ENCODE data around the gene PRKN.

The PRKN gene

DNA sequence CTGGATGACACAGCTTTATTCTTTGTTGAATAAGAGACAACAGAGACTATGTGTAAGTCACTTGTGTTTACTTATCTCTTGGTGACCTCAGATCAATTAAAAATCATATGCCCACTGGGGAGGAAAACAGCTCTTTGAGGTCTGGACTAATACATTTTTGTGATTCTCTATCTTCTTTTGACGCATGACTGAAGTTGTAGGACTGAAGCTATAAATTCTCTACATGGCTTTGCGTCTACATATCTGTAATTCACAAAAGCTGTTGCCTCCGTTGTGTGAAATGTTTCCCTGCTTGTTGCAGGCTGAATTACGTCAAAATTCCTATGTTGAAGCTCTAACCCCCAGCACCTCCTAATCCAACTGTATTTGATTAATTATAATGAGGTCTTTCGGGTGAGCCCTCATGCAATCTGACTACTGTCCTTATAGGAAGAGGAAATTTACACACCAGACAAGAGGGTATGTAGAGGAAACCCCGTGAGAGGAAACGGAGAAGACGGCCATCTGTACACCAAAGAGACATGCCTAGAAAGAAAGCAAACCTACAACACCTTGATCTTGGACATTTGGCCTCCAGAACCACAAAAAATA is 481.6 kb downstream of the PRKN start:
- H3K9me3 ChIP-seq (ENCODE audit: control insufficient read depth, insufficient read depth, low read depth, low read length), result no peaks in the 10 kb centered on the region
- H3K4me1 ChIP-seq (ENCODE audit: control insufficient read depth, insufficient read depth, low read length), result no peaks in the 10 kb centered on the region
- no peaks in the 10 kb centered on the region for H3K36me3 ChIP-seq (ENCODE audit: control insufficient read depth in 2 of 2, insufficient read depth in 1 of 2, low read length in 2 of 2)
- no peak overlapping the region for H3K27ac ChIP-seq (ENCODE audit: extremely low read depth, low read depth, low read length)
- ChIA-PET CTCF (interaction anchor here (1.1 kb wide), 1 partner anchor 12 kb away, joined by 4 read pairs; no protein-coding TSS in a partner anchor), POLR2A (no interaction called here)
- no peak overlapping the region for H3K4me3 ChIP-seq (ENCODE audit: low read depth, low read length)
- TF ChIP-seq ZNF132 (tag by site-specific recombination; IDR thresholded peaks at IDR 0.05; ENCODE audit: borderline replicate concordance), result no peak
- TF ChIP-seq, protein P1, sequence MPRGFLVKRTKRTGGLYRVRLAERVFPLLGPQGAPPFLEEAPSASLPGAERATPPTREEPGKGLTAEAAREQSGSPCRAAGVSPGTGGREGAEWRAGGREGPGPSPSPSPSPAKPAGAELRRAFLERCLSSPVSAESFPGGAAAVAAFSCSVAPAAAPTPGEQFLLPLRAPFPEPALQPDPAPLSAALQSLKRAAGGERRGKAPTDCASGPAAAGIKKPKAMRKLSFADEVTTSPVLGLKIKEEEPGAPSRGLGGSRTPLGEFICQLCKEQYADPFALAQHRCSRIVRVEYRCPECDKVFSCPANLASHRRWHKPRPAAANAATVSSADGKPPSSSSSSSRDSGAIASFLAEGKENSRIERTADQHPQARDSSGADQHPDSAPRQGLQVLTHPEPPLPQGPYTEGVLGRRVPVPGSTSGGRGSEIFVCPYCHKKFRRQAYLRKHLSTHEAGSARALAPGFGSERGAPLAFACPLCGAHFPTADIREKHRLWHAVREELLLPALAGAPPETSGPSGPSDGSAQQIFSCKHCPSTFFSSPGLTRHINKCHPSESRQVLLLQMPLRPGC (tag by site-specific recombination; IDR thresholded peaks at IDR 0.05), result no peak
- TF ChIP-seq TCF7L2 (IDR thresholded peaks at IDR 0.05; ENCODE audit: borderline replicate concordance, low read depth, low read length), result no peak
- no peak for TF ChIP-seq ZNF704 (tag by site-specific recombination; IDR thresholded peaks at IDR 0.05)
- no peak for TF ChIP-seq ZNF239 (tag by site-specific recombination; IDR thresholded peaks at IDR 0.05)
- no peak for TF ChIP-seq ZNF658 (tag by site-specific recombination; IDR thresholded peaks at IDR 0.05)
- TF ChIP-seq ZNF549 (tag by site-specific recombination; IDR thresholded peaks at IDR 0.05), result no peak
- no peak for TF ChIP-seq GLI2 (tag by site-specific recombination; IDR thresholded peaks at IDR 0.05; ENCODE audit: borderline replicate concordance, low read depth)
- no peak for TF ChIP-seq ZNF292 (tag by site-specific recombination; IDR thresholded peaks at IDR 0.05; ENCODE audit: borderline replicate concordance, low read depth)
- TF ChIP-seq ZNF223 (tag by site-specific recombination; IDR thresholded peaks at IDR 0.05), result no peak
- no peak for TF ChIP-seq ZNF169 (tag by site-specific recombination; IDR thresholded peaks at IDR 0.05)
- TF ChIP-seq ZNF791 (tag by site-specific recombination; IDR thresholded peaks at IDR 0.05), result no peak
- TF ChIP-seq GFI1B (tag by site-specific recombination; IDR thresholded peaks at IDR 0.05), result no peak
- TF ChIP-seq GLI4 (tag by site-specific recombination; IDR thresholded peaks at IDR 0.05), result no peak

DNA sequence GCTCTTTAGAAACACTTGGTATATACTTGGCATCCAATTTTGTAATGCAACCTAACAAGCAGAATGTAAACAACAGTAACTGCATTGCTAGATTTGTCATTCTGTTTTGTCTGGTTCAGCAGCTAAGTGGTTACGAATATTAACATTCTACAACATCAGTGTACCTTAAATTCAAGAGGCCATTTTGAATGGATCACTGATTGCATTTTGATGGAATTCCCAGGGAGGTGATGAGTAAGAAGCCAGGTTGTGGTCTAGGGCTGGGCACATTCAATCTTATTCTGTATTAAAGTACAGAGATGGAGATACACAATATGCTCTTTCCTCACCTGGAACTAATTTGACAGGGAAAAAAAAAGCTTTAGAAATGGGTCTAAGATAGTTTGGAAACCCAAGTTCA is 483.5 kb downstream of the PRKN start:
- TF ChIP-seq ZNF549 (tag by site-specific recombination; IDR thresholded peaks at IDR 0.05), result no peak
- TF ChIP-seq ZNF223 (tag by site-specific recombination; IDR thresholded peaks at IDR 0.05), result no peak
- TF ChIP-seq ZNF133 (tag by site-specific recombination; IDR thresholded peaks at IDR 0.05), result no peak
- Histone ChIP-seq H3K27ac (ENCODE audit: extremely low read depth, low read depth, low read length) (no peak overlapping the region), H3K9me3 (ENCODE audit: control insufficient read depth, insufficient read depth, low read depth, low read length) (no peaks in the 10 kb centered on the region), H3K4me1 (ENCODE audit: control insufficient read depth, insufficient read depth, low read length) (no peaks in the 10 kb centered on the region), H3K36me3 (ENCODE audit: control insufficient read depth in 2 of 2, insufficient read depth in 1 of 2, low read length in 2 of 2) (no peaks in the 10 kb centered on the region), H3K4me3 (ENCODE audit: low read depth, low read length) (no peak overlapping the region)
- CTCF ChIA-PET, result interaction anchor here (0.6 kb wide), 1 partner anchor 29 kb away, joined by 3 read pairs; no protein-coding TSS in a partner anchor
- POLR2A ChIA-PET, result interaction anchor here (0.6 kb wide), 1 partner anchor 31 kb away, joined by 4 read pairs; no protein-coding TSS in a partner anchor

- POLR2A ChIA-PET, result no interaction called here
- Histone ChIP-seq H3K36me3 (ENCODE audit: control insufficient read depth in 2 of 2, insufficient read depth in 1 of 2, low read length in 2 of 2) (no peaks in the 10 kb centered on the region), H3K4me1 (ENCODE audit: control insufficient read depth, insufficient read depth, low read length) (no peaks in the 10 kb centered on the region), H3K27ac (ENCODE audit: extremely low read depth, low read depth, low read length) (no peak overlapping the region), H3K4me3 (ENCODE audit: low read depth, low read length) (no peak overlapping the region), H3K9me3 (ENCODE audit: control insufficient read depth, insufficient read depth, low read depth, low read length) (no peaks in the 10 kb centered on the region)
- CTCF ChIA-PET, result no interaction called here
- no peak for TF ChIP-seq SETDB1 (IDR thresholded peaks at IDR 0.05; ENCODE audit: insufficient read length, low read length)
- no peak for TF ChIP-seq TCF7L2 (IDR thresholded peaks at IDR 0.05; ENCODE audit: borderline replicate concordance, low read depth, low read length)
- no peak for TF ChIP-seq KLF9 (tag by site-specific recombination; IDR thresholded peaks at IDR 0.05; ENCODE audit: low read depth)
- TF ChIP-seq SALL2 (tag by site-specific recombination; IDR thresholded peaks at IDR 0.05; ENCODE audit: borderline replicate concordance), result no peak
- no peak for TF ChIP-seq ZNF670 (tag by site-specific recombination; IDR thresholded peaks at IDR 0.05; ENCODE audit: low read depth)
- no peak for TF ChIP-seq PRDM10 (tag by site-specific recombination; IDR thresholded peaks at IDR 0.05)
- TF ChIP-seq ZFP69B (tag by site-specific recombination; IDR thresholded peaks at IDR 0.05), result no peak
- TF ChIP-seq ZNF707 (tag by site-specific recombination; IDR thresholded peaks at IDR 0.05), result no peak
- no peak for TF ChIP-seq ZNF302 (tag by site-specific recombination; IDR thresholded peaks at IDR 0.05; ENCODE audit: low read depth)
- TF ChIP-seq ZBTB7A (tag by site-specific recombination; IDR thresholded peaks at IDR 0.05; ENCODE audit: low read depth), result no peak
- TF ChIP-seq ZNF266 (tag by site-specific recombination; IDR thresholded peaks at IDR 0.05; ENCODE audit: low read depth), result no peak
- TF ChIP-seq ZNF341 (tag by site-specific recombination; IDR thresholded peaks at IDR 0.05; ENCODE audit: low read depth), result no peak
- TF ChIP-seq REPIN1 (tag by site-specific recombination; IDR thresholded peaks at IDR 0.05; ENCODE audit: low read depth), result no peak
These were observed 484.7 kb downstream of the PRKN start for GRCh38 chr6:162242915-162243314.
